Cerebellar cortex (tissue), 1 donor: ENCODE measurements around the gene PDIK1L.

Experiments
- DNase-seq: peaks from one replicate; pipeline ENCODE4 v3.0.0-alpha.2; 2015; ENCODE audit warnings: low spot score

The PDIK1L gene

DNA sequence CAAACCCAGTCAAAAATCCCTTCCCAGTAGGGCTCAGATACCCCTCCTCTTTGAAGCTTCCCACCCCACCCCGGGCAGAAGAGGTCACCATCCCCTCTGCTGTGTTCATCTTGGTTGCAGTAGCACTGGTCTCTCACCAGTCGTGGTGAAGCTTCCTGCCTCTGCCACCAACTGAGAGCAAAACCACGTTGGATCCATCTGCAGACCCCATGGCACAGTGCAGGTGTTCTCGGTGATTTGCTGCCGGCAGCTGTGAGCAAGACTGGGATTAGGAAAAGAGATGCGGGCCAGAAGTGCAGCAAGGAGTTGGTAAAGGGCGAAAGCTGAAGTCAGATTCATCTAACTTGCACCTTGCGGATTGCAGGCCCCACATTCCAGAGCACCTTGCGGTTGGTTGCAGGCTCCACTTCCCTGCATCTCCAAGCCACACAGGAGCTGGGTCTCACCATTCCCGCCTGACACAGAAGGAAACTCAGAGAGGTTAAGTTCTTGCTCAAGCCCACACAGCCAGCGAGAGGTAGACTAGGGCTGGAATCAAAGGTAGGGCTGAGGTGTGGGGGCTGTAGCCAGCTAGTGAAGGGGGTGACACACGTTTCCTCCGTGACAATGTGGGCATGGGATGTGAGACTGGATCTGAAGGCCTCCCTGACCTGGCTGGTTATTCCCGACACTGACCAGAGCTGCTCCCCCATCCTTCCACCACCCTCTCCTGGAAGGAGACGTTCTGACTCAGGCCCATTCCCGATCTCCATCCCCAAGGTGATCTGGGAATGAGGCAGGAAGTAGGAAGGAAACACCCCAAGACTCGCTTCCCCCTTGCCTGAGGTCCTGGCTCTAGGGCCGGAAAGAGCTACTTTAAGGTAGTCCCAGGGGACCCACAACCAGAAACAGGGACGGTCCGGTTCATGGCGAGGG lies 44.0 kb downstream of the PDIK1L start:
- no peak for DNase-seq

- DNase-seq = peak; percentile 33
Measured at GRCh38 chr1:26156285-26157038, 44.8 kb downstream of the PDIK1L start.

- no peak for DNase-seq
Measured at GRCh38 chr1:26158271-26158907, 46.8 kb downstream of the PDIK1L start.

- no peak for DNase-seq
Measured at GRCh38 chr1:26158908-26159742, 47.5 kb downstream of the PDIK1L start, which contains the start of gene FAM110D. FAM110D (plus strand) TSS chr1:26159079; CDS start chr1:26161292, 2,213 bp downstream.

- DNase-seq = no peak
Measured at GRCh38 chr1:26159743-26160039, 48.1 kb downstream of the PDIK1L start.

DNA sequence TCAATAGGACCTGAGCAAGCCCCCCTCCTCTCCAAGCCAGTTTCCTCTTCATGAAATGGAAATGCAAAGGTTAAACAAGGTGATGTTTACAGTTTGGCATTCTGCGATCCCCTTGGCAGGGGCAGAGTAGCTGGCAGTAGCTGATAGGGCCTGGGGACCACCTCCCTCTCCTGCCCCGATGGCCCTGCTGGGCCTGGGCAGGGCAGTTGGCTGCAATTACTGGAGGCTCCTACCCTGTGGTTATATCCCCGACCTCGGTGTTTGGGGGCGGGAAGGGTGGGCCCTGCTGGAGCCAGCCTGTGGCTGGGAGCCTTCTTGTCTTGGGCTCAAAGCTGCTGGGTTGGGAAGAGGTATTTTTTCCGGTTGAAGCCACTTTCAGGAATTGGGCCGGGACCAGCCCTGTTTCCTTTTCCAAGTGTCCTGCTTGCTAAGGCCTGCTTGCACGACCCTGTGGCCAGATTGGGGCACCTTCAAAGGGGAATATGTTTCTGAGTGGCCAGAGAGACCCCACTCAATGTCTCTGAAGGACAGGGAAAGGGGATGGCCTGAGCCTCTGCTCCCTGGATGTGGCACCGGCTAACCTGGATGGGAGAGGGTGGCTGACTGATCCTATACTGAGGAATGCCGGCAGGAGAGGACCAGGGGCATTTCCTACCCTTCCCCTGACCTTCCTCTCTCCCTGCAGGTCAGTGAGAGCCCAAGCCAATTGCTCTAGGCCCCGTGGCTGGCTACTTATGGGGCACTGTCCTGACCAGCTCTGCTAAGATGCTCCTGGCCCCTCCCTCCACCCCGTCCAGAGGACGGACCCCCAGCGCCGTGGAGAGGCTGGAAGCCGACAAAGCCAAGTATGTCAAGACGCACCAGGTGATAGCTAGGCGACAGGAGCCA lies 49.1 kb downstream of the PDIK1L start:
- no peak for DNase-seq

- no peak for DNase-seq
Measured at GRCh38 chr1:26161415-26162219, 50.0 kb downstream of the PDIK1L start.

DNA sequence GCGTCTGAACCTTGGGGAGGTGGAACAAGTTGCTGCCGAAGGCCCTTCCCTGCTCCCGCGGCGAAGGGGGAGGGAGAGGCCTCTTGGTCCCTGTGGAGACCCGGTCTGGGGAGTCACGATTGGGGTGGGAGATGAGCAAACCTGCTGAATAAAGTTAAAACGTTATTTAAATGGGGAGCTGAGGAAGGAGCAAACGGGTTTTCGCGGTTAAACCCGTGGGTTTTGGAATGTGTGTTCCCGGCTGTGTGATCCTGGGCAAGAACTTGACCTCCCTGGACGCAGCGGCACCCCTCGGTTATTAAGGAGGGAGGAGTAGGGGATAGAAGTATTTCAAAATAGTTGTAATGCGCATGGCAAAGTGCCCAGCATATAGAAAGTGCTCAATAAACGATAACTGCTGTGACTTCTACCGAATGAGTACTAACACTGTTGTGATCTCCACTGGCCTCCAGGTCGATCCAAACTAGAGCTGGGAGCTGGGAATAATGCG lies 50.6 kb downstream of the PDIK1L start:
- no peak for DNase-seq

DNA sequence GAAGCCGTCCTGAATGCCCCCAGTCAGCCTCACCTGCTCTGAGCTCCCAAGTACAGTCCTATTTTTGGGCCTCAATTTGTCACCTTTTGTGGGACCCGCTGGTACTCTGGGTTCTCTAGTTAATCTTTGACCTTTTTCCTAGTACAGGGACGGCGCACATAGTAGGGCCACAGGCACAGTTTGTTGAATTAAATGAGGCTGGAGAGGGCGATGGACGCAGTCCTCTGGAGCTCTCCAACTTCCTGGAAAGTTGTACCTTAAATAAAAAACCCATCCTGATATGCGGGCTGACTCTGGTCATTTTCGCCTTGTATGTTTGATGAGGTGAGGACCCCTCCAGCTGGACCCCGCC lies 52.0 kb downstream of the PDIK1L start:
- no peak for DNase-seq

DNA sequence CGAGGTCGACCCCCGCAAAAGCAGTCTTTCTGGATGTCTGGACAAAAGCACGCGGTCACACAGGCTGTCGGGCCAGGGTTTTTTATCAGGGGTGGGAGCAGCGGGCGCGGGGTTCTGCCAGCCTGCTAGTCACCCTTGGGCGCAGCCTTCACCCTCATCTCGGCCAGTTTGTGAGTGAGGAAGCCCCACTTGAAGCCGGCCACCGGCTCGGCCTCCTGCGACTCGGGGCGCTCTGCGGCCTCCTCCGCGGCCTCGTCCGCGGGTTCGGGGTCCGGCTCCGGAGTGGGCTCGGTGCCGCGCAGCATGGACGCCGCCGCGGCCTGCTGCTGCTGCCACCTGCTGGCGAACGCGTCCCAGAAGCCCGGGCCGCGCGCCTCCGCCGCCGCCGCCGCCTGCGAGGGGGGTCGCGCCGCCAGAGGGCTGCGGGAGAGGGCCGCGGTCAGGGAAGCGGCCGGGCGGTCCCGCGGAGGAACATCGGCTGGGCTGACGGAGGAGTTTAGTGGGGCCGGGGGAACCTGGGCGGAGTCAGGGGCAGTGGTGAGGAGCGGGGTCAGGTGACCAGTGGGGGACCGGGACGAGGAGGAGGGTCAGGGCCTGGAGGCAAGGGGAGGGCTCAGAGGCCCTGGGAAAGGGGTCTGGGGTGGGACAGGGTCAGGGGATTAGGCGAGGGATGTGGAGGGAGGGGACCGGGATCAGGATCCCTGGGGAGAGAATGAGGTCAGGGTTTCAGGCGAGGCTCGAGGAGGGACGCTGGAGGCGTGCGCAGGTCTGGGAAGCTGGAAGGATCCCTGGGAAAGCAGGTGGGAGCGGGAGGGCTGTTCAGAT lies 52.6 kb downstream of the PDIK1L start:
- DNase-seq = peak; percentile 31

DNA sequence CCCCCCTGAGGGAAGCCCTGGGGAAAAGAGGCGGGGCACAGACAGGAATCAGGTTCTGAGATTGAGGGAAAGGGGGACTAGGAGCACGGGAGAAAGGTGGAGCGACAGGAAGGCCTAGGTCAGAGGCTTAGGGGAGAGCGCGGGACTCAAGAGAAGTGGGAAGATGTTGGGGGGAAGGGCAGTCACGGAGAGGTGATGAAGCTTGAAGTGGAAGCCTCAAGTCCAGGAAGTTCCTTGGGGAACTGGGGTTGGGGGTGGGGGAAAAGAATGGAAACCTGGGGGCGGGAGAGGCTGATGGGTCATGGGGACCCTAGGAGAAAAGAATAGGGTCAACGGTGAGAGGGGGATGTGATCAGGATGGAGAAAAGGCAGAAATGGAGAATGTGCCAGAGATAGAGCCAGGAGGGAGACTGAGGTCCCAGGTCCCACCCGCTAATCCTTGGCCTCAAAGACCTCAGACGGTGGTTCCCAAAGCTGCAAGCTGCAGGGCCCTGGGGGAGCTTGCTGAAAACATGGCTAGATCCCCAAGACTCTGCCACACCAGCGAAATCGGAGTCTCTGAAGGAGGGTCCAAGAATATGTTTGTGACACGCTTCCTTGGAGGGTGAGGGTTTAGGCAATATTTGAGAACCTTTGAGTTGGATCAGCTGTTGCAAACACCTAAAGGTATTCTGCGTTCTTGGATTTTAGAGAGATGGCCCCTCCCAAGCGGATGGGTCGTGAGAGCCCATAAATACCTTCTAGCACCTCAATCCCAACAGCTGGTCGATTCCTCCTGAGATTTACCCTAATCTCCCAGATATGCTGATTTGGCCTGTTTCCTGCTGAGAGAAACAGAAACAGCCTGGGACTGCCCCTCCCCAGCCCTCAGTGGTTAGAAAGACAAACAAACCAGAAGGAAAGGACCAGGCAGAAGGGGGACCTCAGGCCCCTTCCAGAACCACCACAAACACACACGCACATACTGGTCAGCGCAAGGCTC lies 53.5 kb downstream of the PDIK1L start:
- DNase-seq = no peak

- DNase-seq = no peak
Measured at GRCh38 chr1:26166719-26167281, 55.2 kb downstream of the PDIK1L start.

GRCh38 chr1:26168410-26169197 lies 57.0 kb downstream of the PDIK1L start, which contains the start of gene C1orf232:
C1orf232 (minus strand) TSS chr1:26168963; CDS start chr1:26168499, 464 bp downstream.
- DNase-seq = no peak

GRCh38 chr1:26169198-26169554 lies 57.6 kb downstream of the PDIK1L start:
- no peak for DNase-seq

DNA sequence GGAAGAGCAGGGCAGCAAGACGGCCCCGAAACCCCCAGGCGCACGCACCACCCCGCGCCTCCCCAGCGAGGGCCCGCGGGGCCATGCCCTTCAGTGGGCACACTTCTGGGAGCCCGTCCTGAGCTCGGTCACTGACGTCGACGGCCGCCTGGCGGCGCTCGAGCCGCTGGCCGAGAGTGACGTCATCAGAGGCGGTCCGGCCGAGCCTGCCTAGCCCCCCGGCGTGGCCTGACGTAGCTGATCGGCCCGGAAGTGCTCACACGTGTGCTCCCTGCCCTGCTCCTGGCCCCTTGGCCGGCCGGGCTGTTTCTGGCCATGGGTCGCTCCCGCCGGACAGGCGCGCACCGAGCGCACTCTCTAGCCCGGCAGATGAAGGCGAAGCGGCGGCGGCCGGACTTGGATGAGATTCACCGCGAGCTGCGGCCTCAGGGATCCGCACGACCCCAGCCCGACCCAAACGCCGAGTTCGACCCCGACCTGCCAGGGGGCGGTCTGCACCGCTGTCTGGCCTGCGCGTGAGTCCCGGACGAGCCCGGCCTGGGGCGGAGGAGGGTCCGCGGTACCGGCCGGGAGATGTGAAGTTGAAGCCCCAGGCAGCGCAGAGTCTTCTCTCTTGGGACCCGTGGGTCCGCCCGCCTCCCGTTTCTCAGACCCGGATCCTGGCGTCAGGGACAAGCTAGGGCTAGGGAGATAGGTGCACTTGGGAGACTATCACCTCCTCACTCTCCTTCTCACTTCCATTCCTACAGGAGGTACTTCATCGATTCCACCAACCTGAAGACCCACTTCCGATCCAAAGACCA lies 58.2 kb downstream of the PDIK1L start, which contains the start of gene ZNF593:
TSS of gene ZNF593 (plus strand) at position 240 of the 803 bp plus-strand sequence. CDS start at position 316, 76 bp downstream.
- peak; percentile 91 for DNase-seq

- DNase-seq = no peak
Measured at GRCh38 chr1:26170472-26170821, 58.8 kb downstream of the PDIK1L start.
